HG03135 (cell line): Measurements from ENCODE around the gene TSR1.
"Not testable (repeated sequence)": the region's sequence is repeated elsewhere in the genome, so short reads cannot be mapped to it uniquely, and the experiment has no call there.

Source experiments
- ATAC-seq: cut with Tn5 transposase; IDR thresholded peaks from one replicate; pipeline ENCODE4 v1.9.1; 2021; ENCODE audit warnings: mild to moderate bottlenecking, moderate library complexity; ENCODE audit not compliant: unreplicated experiment

The TSR1 gene

DNA sequence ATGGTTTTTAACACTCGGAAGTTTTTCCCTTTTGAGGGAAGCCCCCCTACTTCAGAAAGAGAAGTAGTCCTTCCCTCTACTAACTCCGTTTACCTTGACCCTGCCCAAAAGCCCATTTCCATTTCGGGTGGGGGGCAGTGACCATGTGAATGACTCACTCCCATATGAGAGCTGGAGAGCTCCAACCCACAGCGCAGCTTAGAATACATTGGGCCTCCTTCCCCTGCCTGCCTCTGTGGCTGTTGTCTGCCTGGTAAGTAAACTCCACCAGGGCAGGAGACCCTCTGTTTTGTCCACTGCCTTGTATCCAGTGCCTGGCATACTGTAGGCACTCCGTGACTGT, 2.0 kb upstream of the TSR1 start:
- no peak for ATAC-seq

DNA sequence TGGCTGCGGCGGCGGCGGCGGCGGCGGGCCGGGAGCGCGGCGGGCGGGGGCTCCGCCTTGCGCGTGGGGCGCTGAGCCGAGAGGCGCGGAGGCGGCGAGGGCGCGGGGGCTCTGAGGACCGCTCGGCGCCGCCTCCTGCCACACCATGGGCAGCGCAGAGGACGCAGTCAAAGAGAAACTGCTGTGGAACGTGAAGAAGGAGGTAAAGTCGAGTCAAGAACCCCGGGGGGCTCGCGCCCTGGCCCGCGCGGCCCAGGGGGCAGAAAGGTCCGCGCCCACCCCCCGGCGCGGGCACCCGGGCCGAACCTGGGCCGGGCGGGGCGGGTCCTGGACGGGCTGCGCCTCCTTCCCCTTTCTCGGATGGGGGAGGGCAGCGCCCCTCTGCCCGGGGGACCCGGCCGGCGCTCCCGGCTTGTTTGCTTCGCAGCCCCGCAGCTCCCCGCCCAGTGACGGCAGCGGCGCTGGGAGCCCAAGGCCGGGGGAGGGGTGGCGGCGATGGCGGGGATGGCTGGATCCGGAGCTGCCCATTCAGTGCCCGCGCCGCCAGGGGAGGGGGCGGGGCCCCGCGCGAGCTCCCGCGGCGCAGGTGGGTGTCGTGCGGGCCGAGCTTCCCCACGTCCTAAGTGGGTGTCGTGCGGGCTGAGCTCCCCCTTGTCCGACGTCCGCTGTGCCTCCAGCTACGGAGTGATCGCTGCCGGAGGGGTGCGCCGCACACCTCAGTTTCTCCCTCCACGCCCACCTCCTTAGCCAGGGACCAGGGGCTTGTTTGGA, 1.5 kb upstream of the TSR1 start:
- ATAC-seq: peak; percentile 26

DNA sequence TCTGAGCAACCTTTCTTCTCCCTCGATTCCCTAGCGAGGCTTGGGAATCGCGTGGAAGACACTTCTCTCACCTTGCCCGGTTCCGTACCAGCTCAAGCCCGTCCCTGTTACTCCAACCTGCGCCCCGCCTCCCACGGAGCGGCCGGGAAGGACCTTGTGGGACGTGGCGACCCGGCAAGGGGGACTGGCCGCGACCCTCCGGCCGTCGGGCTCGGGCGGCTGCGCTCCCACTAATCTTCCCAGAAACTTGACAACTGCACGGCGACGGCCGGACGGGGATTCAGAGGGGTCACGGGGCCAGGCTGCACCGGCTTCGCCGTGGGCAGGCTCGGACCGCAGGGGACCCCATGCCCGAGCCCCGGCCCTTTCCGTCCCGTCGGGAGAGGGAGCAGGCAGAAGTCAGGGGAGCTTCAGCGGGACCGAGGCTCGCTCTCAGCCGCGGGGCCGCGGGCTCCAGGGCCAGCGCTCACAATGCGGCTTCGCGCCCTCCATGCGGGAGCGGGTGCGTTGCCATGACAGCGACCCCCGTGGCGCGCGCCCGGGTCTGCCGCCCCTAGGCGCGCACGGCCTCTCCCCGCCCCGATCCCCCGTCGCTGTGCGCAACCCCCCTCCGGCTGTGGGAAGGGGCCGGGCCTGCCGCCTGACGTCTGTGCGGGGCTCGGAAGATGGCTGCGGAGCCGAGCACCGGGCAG, 741 bp upstream of the TSR1 start, which contains the start of gene SGSM2:
TSS of gene SGSM2 (plus strand) at position 650 of the 692 bp plus-strand sequence. CDS start 188 bp downstream, outside the sequence.
- peak; percentile 30 for ATAC-seq

DNA sequence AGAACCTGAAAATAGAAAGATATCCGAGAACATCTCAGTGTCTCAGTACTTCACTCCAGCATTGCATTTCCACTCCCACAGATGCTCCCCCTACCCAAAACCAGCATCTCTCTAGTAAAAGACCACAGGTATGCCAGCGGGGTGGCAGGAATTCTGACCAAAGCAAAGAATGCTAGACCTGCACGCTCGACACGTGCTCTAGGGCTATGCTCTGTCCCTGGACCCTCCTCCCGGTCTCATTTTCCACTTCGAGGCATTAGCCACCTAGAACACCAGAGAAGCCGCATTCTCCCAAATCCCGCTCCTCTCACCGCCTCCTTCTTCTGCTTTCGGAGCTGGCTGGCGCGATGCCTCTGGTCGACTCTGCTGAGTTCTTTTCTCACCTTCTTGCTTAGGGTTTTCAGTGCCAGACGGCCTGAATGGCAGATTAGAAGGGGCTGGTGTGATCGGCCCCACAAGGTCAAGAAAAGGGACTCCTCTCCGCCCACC, 487 bp downstream of the TSR1 start:
- ATAC-seq: no peak

DNA sequence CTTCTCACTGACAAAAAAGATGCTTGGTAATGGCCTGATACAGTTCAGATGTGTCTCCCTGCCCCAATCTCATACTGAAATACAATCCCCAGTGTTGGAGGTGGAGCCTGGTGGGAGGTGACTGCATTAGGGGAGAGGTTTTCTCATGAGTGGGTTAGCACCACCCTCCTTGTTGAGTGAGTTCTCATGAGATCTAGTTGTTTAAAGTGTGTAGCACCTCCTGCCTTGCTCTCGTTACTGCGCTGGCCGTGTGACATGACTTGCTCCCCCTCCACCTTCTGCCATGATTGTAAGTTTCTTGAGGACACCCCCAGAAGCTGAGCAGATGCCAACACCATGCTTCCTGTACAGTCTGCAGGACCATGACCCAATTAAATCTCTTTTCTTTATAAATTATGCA, 5.0 kb downstream of the TSR1 start:
- no peak for ATAC-seq

DNA sequence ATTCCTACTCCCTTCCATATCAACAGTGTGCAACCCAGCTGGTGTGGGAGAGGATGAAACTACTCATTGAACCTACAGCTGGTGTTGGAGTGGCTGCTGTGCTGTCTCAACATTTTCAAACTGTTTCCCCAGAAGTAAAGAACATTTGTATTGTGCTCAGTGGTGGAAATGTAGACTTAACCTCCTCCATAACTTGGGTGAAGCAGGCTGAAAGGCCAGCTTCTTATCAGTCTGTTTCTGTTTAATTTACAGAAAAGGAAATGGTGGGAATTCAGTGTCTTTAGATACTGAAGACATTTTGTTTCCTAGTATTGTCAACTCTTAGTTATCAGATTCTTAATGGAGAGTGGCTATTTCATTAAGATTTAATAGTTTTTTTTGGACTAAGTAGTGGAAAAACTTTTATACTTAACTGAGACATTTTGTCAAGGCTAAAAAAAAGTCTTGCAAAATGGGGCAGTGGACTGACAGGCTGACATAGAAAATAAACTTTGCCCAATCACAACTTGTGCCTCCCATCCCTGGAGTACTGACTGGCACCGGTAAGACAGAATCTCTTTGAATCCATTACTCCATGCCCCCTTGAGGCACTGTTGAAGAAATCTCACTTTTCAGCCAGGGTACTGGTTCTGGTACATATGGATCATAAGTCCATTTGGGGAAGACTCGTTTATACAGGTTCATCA, 12.5 kb downstream of the TSR1 start:
- ATAC-seq: no peak

DNA sequence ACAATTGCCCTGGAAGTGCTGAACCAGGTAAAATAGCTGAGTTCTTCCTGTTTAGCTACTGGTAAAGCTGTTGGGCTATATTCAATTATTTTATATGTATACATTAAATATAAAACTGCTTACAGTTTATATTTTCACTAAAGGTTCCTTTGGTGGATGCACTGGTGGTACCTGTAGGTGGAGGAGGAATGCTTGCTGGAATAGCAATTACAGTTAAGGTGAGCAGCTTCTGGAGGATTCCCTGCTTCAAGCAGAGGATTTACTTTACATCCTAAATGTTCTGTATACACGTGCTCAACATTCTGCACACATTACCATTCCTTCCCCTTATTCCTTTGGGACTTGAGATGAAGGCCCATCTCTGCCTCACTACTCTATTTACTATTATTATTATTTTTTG, 14.9 kb downstream of the TSR1 start:
- ATAC-seq: no peak

DNA sequence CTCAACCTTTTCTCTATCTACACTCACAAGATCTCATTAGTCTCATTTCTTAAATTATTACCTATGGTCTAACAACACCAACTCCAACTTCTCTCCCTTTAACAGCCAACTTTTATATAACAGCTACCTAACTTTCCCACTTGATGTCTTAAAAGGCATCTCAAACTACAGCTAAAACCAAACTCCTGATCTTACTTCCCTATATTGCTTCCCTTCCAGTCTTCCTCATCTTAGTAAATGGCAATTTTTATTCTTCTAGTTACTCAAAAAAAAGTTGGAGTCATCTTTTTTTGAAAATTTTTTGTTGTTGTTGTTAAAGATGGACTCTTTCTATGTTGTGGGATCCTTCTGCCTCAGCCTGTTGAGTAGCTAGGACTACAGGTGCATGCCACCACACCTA, 17.2 kb downstream of the TSR1 start:
- no peak for ATAC-seq

DNA sequence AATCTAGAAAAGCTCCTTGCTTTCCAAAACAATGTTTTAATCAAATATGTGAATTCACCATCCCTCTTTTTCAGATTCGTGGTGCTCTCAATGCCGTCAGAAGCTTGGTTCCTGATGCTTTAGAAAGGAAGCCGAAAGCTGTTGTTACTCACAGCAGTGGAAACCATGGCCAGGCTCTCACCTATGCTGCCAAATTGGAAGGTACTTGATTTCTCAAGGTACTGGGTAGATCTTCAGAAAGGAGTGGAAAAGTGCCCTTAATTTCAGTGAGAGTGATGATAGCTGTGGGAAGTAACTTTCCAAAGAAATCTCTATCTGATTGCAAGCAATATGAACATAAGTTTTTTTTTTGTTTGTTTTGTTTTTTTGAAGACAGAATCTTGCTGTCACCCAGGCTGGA, 18.5 kb downstream of the TSR1 start:
- ATAC-seq: no peak

DNA sequence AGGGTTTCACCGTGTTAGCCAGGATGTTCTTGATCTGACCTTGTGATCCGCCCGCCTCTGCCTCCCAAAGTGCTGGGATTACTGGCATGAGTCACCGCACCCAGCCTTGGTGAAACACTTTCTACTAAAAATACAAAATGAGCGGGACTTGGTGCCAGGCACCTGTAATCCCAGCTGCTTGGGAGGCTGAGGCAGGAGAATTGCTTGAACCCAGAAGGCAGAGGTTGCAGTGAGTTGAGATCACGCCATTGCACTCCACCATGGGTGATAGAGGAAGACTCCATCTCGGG, 19.4 kb downstream of the TSR1 start:
- ATAC-seq: not testable (repeated sequence)

DNA sequence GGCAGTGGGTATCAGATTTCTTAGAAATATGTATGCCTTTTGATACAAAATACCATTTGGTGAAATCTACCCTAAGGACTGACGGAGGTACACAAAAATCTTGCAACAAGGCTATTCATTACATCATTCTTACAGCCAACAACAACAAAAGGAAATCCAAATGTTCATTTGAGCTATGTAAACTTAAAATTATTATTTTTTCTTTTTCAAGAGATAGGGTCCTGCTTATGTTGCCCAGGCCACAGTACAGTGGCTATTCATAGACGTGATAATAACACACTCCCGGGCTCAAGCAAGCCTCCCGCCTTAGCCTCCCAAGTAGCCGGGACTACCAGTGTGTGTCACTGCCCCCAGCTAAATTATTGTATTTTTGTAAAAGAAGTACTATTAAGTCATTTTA, 23.5 kb downstream of the TSR1 start:
- ATAC-seq: no peak

DNA sequence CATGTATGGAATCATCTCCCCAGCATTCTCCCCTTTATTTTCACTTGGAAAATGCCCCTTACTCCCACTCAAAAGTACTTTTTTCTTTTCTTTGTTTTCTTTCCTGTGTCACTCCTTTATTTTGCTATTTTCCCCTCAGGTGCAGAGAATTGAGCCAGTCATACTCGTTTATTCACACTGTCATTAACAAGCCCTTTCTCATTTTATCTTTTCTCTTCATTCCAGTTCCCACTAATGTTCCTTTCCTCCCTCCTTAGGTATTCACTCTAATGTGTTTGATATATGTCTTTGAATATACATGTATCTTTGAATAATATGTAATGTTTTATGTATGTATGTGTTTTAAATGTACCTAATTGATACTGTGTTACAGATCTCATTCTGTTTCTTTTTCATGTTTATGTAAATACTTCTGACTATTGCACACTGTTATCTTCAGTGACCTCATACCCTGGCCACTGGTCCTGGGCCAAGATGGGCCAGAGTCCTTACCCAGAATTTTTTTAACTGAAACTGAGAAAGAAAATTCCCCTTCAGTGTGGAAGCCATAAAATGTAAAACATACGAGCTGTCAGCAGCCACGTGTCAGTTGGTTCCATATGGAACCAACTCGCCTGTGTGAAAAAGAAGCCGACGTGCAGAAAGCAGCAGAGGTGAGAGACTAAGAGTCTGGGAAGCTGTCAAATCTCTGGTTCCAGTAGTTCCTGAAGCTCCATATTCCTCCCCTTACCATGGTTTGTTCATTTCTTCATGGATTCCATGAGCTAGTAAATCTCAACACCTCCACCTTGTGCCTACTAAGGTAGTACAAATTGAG, 26.7 kb downstream of the TSR1 start:
- ATAC-seq: no peak

DNA sequence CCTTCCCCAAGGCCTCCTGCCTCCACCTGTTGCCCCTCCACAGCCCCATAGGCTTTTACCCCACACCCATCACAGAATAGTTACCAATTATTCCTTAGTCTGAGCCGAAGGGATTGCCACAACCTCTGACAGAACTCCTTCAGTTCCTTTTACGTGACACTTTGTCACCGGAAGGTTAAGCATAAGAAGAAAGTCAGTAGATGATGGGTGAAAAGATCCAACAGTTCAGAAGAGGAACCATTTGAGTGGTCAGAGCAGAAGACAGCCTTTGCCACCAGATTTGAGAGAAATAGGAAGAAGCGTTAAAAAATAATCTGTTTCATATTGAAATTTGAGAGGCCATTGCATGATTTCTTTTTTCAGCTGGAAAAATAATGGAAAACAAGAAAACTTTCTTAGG, 31.3 kb downstream of the TSR1 start:
- no peak for ATAC-seq

DNA sequence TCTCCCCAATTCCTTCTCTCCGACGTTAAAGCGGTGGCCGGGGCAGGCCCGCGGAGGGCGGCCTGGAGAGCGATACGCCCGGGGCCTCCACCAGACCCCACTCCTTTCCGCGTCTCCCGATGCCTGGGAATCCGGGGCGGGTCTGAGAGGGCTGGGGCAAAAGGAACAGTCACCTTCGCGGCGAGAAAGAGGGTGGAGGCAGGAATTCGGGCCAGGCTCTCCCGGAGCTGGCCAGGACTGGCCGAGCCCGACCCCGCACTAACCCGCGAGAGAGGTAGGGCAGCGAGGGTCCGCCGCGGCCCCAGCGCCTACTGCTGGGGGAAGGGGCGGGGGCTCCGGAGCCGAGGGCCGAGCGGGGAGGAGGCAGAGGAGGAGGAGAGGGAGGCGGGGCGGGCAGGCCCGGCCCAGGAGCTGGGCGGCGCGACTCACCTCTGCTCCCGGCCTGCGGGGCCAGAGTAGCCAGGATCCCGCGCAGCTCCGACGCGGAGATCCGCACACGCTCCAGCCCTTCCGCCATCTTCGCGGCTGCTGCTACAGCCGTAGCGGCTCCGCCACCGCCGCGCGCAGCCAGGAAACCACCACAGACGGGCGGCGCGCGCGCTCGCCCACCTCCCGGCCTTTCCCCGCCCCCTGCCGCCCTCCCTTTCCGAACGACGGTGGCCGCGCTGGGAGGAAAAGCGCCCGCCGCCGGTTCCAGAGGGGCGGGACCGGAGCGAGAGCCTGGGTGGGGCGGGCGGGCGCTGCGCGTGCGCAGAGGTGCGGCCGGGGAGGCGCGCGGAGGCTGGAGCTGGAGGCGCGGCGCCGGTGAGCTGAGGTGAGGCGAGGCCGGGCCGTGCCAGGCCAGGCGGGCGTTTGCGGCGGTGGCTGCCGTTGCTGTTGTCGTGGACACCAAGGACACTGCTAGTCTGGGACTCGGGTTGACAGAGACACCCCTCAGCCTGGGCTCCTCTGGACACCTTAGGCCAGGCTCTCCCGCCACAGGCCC, 32.8 kb downstream of the TSR1 start, which contains the start of the genes SMG6 and SRR:
TSS of gene SMG6 (minus strand) at position 582 of the 985 bp plus-strand sequence. CDS start at position 517, 65 bp downstream.
TSS of gene SRR (plus strand) at position 747 of the 985 bp plus-strand sequence. CDS start 11,611 bp downstream, outside the sequence.
- peak; percentile 82 for ATAC-seq

DNA sequence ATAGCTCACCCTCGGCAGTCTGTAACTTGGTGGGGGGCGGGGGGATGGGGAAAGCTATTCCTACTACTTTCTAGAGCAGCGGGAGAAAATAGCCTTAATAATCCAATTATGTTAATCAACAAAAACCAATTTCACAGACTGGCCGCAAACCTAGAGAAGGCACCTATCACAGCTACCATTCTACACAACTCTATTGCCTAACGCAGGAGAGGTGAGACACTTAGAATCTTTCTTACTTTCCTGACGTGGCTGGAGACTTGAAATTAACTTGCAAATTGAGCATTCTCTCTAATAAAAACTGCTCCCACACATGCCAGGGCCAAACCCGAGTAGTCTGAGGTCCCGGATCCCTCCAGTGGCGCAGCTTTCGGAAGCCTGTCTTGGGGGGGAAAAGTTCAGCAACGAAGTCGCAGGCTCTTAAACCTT, 33.5 kb downstream of the TSR1 start:
- ATAC-seq: peak; percentile 6

DNA sequence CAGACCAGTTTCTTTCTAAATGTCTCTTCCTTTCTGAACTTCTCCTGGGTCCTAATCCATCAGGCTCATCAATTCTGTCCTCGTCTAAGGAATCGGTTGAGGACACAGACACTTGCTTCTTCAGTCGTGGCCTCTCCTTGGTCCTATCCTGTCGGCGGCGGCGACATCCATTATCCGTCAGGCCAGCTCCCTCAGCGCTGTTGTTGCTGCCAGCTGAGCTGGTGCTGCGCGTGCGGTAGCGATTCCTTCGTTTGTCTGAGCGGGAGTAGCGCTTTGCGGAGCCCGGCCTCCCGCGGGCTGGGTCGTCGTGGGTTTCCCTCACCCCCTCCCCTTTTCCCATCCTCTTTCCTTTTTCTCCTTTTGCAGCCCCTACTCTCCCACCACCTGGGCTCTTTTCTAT, 36.5 kb downstream of the TSR1 start:
- no peak for ATAC-seq

DNA sequence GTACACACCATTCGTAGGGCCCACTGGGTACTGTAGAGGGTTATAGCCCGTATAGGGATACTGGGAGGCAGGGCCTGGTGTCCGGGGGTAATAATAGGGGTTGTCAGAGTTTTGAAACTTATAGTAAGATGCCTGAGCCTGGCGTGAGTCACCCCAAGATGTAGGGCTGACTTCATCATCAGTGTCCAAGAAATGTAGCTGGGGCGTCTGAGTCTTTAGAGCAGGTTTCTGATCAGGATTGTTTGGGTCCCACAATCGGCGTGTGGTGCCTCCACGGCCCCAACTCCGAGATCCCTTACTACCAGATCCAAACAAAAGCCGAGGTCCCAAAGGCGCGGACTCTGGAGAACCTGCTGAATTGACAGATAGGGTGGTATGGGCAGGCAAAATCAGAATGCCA, 37.1 kb downstream of the TSR1 start:
- no peak for ATAC-seq

DNA sequence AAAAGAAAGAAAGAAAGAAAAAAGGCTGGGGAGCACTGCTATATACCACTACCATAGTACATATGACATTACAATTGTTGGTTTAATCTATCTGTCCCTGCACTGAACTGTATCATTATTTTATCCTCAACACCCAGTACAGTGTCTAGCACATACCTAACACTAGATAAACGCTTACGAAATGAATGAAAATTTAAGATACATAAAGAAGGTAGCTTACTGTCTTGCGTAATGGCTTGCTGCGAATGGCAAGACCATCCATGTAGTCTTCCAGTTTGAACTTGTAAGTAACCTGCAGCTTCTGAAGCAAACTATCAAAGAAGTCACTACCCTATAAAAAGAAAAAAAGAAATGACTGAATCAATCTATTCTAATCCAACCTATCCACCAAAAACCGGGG, 39.2 kb downstream of the TSR1 start:
- no peak for ATAC-seq

DNA sequence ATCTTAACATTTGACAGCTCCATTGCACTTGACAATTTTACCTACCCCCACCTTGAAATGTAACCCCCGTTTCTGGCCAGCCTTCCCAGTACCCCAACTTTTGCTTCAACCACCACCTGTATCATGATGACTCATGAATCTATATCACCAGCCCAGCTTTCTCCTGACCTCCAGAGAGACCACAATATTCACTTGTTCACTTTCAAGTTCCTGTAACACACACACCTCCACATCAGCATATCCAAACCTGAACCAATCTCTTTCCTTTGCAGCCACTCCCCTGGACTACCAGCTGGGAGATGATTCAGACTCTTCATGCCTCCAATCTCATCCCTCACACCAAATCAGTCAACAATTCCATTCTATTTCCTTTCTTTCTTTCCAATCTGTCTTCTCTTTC, 40.7 kb downstream of the TSR1 start:
- ATAC-seq: no peak

DNA sequence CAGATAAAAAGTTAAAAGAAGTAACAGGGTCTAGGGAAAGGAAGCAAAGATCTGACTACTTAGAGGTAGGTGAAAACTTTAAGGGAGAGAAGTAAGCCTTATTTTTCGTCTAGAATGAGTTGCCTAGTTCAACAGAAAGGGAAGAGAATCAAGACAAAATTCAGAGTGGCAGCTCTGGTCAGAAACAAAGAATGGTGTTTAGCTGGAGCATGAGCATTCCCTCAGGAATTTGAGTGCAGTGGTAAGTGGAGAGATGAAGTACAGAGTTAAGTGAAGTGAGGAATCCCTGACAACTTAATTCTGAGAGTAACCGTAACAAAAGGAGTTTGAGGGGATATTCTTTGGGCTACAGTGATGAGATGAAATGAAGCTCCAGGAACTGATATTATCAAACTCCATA, 44.2 kb downstream of the TSR1 start:
- ATAC-seq: no peak
